ENCODE results near the gene ANXA9.

The ANXA9 gene

DNA sequence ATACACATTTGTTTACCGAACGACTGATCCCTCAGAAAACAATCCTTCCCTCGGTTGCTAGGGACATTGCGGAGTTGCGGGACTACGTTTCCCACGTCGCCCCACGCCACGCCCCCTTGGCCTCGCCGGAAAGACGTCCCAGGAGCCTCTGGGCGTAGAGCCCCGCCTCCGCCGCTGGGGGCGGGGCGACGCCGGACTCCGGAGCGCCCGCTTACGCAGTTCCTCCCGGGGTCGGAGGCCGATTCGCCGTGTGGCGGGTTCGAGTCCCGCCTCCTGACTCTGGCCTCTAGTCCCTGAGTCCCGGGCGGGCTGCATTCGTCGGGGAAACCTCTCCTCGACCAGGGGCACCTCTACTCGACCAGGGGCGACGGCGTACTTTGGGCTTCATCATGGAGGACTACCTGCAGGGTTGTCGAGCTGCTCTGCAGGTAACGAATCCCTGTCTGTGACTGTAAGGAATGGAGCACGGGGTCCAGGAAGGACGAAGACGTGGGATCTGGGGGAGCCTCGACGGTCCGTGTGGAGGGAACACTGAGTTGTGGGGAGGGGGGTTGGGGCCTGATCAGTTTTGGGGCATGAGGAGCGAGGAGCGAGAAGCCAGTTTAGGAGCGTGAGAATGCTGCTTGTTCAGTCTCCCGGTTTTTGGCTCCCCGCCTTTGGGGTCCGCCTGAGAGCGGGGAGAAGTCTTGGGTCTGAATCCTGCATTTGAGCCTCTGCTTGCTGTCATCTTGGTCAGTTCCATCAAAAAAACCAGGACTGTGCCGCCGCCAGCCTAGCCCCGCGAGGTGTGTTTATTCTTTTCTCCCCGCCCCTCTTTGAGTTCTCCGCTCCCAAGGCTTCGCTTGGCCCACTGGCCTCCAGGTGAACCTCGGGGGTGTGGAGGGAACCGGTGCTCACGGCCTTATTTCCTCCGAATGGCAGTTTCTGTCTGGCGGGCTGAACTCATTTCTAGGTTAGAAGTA lies 26.4 kb downstream of the ANXA9 start, which contains the start of gene PRUNE1:
PRUNE1 (plus strand) TSS at position 206 of the 962 bp plus-strand sequence; CDS start at position 390, 184 bp downstream.
- peaks cover 49% of the 10 kb centered on the region for H3K4me1 ChIP-seq (ENCODE audit: insufficient read depth, low read length, severe bottlenecking)
- TF ChIP-seq, protein P1, sequence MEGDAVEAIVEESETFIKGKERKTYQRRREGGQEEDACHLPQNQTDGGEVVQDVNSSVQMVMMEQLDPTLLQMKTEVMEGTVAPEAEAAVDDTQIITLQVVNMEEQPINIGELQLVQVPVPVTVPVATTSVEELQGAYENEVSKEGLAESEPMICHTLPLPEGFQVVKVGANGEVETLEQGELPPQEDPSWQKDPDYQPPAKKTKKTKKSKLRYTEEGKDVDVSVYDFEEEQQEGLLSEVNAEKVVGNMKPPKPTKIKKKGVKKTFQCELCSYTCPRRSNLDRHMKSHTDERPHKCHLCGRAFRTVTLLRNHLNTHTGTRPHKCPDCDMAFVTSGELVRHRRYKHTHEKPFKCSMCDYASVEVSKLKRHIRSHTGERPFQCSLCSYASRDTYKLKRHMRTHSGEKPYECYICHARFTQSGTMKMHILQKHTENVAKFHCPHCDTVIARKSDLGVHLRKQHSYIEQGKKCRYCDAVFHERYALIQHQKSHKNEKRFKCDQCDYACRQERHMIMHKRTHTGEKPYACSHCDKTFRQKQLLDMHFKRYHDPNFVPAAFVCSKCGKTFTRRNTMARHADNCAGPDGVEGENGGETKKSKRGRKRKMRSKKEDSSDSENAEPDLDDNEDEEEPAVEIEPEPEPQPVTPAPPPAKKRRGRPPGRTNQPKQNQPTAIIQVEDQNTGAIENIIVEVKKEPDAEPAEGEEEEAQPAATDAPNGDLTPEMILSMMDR (IDR thresholded peaks at IDR 0.05; ENCODE audit: low read length): no peak
- TF ChIP-seq EZH2 (IDR thresholded peaks at IDR 0.05; ENCODE audit: borderline replicate concordance, low read length): no peak
- no peaks in the 10 kb centered on the region for H4K20me1 ChIP-seq (ENCODE audit: insufficient read depth, low read length)
- no peaks in the 10 kb centered on the region for H3K9me2 ChIP-seq (ENCODE audit: low read depth, low read length)
- no peaks in the 10 kb centered on the region for H3K79me2 ChIP-seq (ENCODE audit: insufficient read depth, low read length)
- no peaks in the 10 kb centered on the region for H3K27me3 ChIP-seq (ENCODE audit: insufficient read depth, low read length)
- H3K27ac ChIP-seq (ENCODE audit: low read depth, low read length, poor library complexity, severe bottlenecking): peak within 1 kb of the TSS; percentile 68
- H3K4me2 ChIP-seq (ENCODE audit: low read length): peak within 1 kb of the TSS; percentile 70
- H3K9ac ChIP-seq (ENCODE audit: low read length): peak within 1 kb of the TSS; percentile 76
- H3K9me3 ChIP-seq (ENCODE audit: low read length): no peaks in the 10 kb centered on the region
- no peaks in the 10 kb centered on the region for H3K36me3 ChIP-seq (ENCODE audit: insufficient read depth, low read length)
- no peaks in the 10 kb centered on the region for H3F3A ChIP-seq (ENCODE audit: insufficient read depth, low read length)
- peak within 1 kb of the TSS; percentile 48 for H2AFZ ChIP-seq (ENCODE audit: low read length)
- peak within 1 kb of the TSS; percentile 72 for H3K4me3 ChIP-seq (ENCODE audit: low read depth, low read length, poor library complexity, severe bottlenecking)

DNA sequence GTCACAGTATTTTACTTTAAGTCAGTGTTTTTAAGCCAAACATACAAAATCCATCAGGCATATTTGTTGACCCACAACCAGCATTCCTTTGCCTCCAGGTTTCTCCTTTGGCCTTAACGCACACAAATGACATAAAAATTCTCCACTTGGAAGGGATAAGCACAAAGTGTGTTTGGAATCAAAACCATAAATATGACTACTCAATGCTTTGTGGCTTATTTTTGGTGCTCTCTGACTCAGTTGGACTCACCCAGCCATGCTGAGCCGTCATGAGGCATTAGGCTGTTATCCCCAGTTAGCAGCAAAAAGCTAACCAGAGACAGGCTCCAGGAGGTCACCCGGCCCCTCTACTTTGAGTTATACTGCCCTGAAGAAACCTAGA lies 27.1 kb downstream of the ANXA9 start:
- Histone ChIP-seq H3K4me1 (ENCODE audit: insufficient read depth, low read length, severe bottlenecking) (peaks cover 49% of the 10 kb centered on the region), H3K9ac (ENCODE audit: low read length) (peak overlapping the region; percentile 76), H3F3A (ENCODE audit: insufficient read depth, low read length) (no peaks in the 10 kb centered on the region), H3K79me2 (ENCODE audit: insufficient read depth, low read length) (no peaks in the 10 kb centered on the region), H3K27ac (ENCODE audit: low read depth, low read length, poor library complexity, severe bottlenecking) (peak overlapping the region; percentile 6), H3K4me2 (ENCODE audit: low read length) (peak overlapping the region; percentile 70), H4K20me1 (ENCODE audit: insufficient read depth, low read length) (no peaks in the 10 kb centered on the region), H3K4me3 (ENCODE audit: low read depth, low read length, poor library complexity, severe bottlenecking) (peak overlapping the region; percentile 72), H3K36me3 (ENCODE audit: insufficient read depth, low read length) (no peaks in the 10 kb centered on the region), H3K27me3 (ENCODE audit: insufficient read depth, low read length) (no peaks in the 10 kb centered on the region), H2AFZ (ENCODE audit: low read length) (0 out of 2 replicates have a peak overlapping the region, but pooled peaks have one; percentile 4), H3K9me2 (ENCODE audit: low read depth, low read length) (no peaks in the 10 kb centered on the region), H3K9me3 (ENCODE audit: low read length) (no peaks in the 10 kb centered on the region)
- no peak for TF ChIP-seq EZH2 (IDR thresholded peaks at IDR 0.05; ENCODE audit: borderline replicate concordance, low read length)
- TF ChIP-seq, protein P1 (IDR thresholded peaks at IDR 0.05; ENCODE audit: low read length): no peak

DNA sequence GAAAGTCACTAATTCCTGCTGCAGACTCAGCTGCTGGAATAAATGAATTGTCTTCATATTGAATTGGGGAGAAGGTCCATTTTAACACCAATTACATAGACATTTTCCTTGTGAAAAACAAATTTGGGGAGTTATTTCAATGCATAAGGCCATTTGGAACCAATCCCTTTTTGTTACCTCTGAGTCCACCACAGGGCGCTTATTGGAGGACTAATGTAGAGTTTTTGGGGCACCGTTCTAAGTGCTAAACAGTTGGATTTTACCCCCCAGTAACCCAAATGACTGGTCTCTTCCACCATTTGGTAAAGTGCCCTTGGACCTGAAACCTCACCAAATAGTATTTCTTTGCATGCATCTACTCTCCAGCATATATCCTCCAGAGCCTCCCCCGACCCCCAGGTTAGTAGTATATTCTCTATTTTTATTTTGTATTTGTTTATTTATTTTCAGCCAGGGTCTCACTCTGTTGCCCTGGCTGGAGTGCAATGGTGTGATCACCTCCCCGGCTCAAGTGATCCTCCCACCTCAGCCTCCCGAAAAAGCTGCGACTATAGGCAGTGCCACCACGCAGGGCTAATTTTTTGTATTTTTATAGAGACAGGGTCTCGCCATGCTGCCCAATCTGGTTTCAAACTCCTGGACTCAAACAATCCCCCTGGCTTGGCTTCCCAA lies 27.7 kb downstream of the ANXA9 start:
- Histone ChIP-seq H3K27me3 (ENCODE audit: insufficient read depth, low read length) (no peaks in the 10 kb centered on the region), H3K9me3 (ENCODE audit: low read length) (no peaks in the 10 kb centered on the region), H3K27ac (ENCODE audit: low read depth, low read length, poor library complexity, severe bottlenecking) (peak overlapping the region; percentile 6), H3F3A (ENCODE audit: insufficient read depth, low read length) (no peaks in the 10 kb centered on the region), H3K4me3 (ENCODE audit: low read depth, low read length, poor library complexity, severe bottlenecking) (peak overlapping the region; percentile 72), H3K9ac (ENCODE audit: low read length) (peak overlapping the region; percentile 76; the same call in 1 of the 2 replicates), H3K36me3 (ENCODE audit: insufficient read depth, low read length) (no peaks in the 10 kb centered on the region), H3K4me1 (ENCODE audit: insufficient read depth, low read length, severe bottlenecking) (peaks cover 49% of the 10 kb centered on the region), H2AFZ (ENCODE audit: low read length) (no peak overlapping the region), H3K9me2 (ENCODE audit: low read depth, low read length) (no peaks in the 10 kb centered on the region), H4K20me1 (ENCODE audit: insufficient read depth, low read length) (no peaks in the 10 kb centered on the region), H3K79me2 (ENCODE audit: insufficient read depth, low read length) (no peaks in the 10 kb centered on the region), H3K4me2 (ENCODE audit: low read length) (peak overlapping the region; percentile 70)
- TF ChIP-seq, protein P1 (IDR thresholded peaks at IDR 0.05; ENCODE audit: low read length): no peak
- no peak for TF ChIP-seq EZH2 (IDR thresholded peaks at IDR 0.05; ENCODE audit: borderline replicate concordance, low read length)
